Stimulated activated CD8-positive, alpha-beta memory T cell treated with anti-CD3 and anti-CD28 coated beads, Interleukin-2, amount 100 ng/mL, for 48 hours (primary cell): Measurements from ENCODE around the gene PRUNE1.
A peak's percentile ranks its signal among the peaks of the same experiment; 100 is the strongest.

Experiments
- DNase-seq, 2 donors: peaks; one replicate each; pipeline ENCODE4 v3.0.0-alpha.2; 2020; ENCODE audit warnings: low read depth in 2 of 2

PRUNE1 gene

GRCh38 chr1:151050051-151050688, 41.9 kb downstream of the PRUNE1 start:
- no peak for DNase-seq

- no peak for DNase-seq
These were observed 43.2 kb downstream of the PRUNE1 start for GRCh38 chr1:151051356-151052009.

- no peak for DNase-seq
These were observed 46.8 kb downstream of the PRUNE1 start for GRCh38 chr1:151054971-151055547.

GRCh38 chr1:151055581-151055980, 47.3 kb downstream of the PRUNE1 start:
- no peak for DNase-seq

- DNase-seq = no peak
These were observed 47.9 kb downstream of the PRUNE1 start for GRCh38 chr1:151056149-151056548.

- DNase-seq = no peak
These were observed 50.4 kb downstream of the PRUNE1 start for GRCh38 chr1:151058692-151059091.

- peak; percentile 79 to 80 for DNase-seq
These were observed 51.1 kb downstream of the PRUNE1 start, which contains the start of gene CDC42SE1 for GRCh38 chr1:151059109-151060006. CDC42SE1 (minus strand) TSS chr1:151059622; CDS start chr1:151055730, 3,892 bp downstream.

GRCh38 chr1:151060007-151060656, 51.9 kb downstream of the PRUNE1 start, which contains the start of gene MLLT11:
MLLT11 (plus strand) TSS chr1:151060397; CDS start chr1:151067225, 6,828 bp downstream.
- DNase-seq = no peak

GRCh38 chr1:151060657-151061421, 52.6 kb downstream of the PRUNE1 start:
- no peak for DNase-seq

GRCh38 chr1:151061704-151062103, 53.5 kb downstream of the PRUNE1 start:
- no peak for DNase-seq

GRCh38 chr1:151062741-151063371, 54.6 kb downstream of the PRUNE1 start:
- DNase-seq = no peak

GRCh38 chr1:151065089-151065645, 56.9 kb downstream of the PRUNE1 start:
- DNase-seq = no peak

- DNase-seq = no peak
These were observed 58.9 kb downstream of the PRUNE1 start for GRCh38 chr1:151067185-151067584.

GRCh38 chr1:151069103-151069486, 60.8 kb downstream of the PRUNE1 start:
- no peak for DNase-seq

- DNase-seq = peak; percentile 84 to 87
These were observed 62.4 kb downstream of the PRUNE1 start, which contains the start of gene GABPB2 for GRCh38 chr1:151070474-151071276. GABPB2 (plus strand) TSS chr1:151070761; CDS start chr1:151088190, 17,429 bp downstream.

- no peak for DNase-seq
These were observed 64.0 kb downstream of the PRUNE1 start for GRCh38 chr1:151072224-151072623.
